Endothelial cell of umbilical vein (primary cell): ENCODE results near the gene EXOSC2.
A peak's percentile ranks its signal among the peaks of the same experiment; 100 is the strongest.

Experiments used
- FOS ChIP-seq: IDR thresholded peaks from 2 replicates; pipeline ENCODE4 v1.6.1; 2011; ENCODE audit warnings: mild to moderate bottlenecking, low read length, moderate library complexity, borderline replicate concordance; ENCODE audit not compliant: insufficient read depth
- POLR2A ChIP-seq: IDR thresholded peaks from 2 replicates; pipeline ENCODE4 v1.6.1; 2012; ENCODE audit warnings: low read depth, mild to moderate bottlenecking, control low read depth, low read length
- POLR2AphosphoS5 ChIP-seq: IDR thresholded peaks from 2 replicates; pipeline ENCODE4 v1.6.1; 2012; ENCODE audit warnings: low read depth, mild to moderate bottlenecking, control low read depth, low read length, moderate library complexity; ENCODE audit not compliant: insufficient read depth
- TF ChIP-seq, protein P1 (sequence below), 2 donors: IDR thresholded peaks; 1 replicate in 1 of 2; 2 replicates in 1 of 2; pipeline ENCODE4 v1.5.1; 2011; ENCODE audit warnings: low read length in 2 of 2, mild to moderate bottlenecking in 2 of 2, moderate library complexity in 2 of 2, control low read depth in 1 of 2, inconsistent platforms in 1 of 2, low read depth in 1 of 2; ENCODE audit not compliant: insufficient read depth in 1 of 2; ENCODE audit errors: extremely low read depth in 1 of 2
- TF ChIP-seq, protein P2 (sequence below): IDR thresholded peaks from 2 replicates; pipeline ENCODE4 v1.6.1; 2011; ENCODE audit not compliant: insufficient read depth, insufficient read length

DNA sequence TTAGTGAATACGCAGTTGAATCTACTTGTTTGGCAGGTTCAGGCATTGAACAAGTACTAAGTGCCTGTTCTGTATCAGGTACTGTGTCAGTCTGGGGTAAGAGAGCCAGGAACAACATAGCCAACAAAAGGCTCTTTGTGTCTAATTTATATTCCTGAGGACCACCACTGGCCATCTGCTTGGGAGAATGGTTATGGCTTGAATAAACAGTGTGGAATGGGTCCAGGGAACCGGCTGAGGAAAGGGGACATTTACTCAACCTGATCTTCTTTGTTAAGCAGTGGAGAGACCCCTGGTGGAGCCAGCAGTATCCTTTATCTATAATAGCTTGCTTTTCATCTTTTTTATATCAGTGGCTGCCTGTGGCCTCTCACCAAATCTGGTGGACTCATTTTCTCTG, 38.6 kb downstream of the EXOSC2 start:
- TF ChIP-seq, protein P1, sequence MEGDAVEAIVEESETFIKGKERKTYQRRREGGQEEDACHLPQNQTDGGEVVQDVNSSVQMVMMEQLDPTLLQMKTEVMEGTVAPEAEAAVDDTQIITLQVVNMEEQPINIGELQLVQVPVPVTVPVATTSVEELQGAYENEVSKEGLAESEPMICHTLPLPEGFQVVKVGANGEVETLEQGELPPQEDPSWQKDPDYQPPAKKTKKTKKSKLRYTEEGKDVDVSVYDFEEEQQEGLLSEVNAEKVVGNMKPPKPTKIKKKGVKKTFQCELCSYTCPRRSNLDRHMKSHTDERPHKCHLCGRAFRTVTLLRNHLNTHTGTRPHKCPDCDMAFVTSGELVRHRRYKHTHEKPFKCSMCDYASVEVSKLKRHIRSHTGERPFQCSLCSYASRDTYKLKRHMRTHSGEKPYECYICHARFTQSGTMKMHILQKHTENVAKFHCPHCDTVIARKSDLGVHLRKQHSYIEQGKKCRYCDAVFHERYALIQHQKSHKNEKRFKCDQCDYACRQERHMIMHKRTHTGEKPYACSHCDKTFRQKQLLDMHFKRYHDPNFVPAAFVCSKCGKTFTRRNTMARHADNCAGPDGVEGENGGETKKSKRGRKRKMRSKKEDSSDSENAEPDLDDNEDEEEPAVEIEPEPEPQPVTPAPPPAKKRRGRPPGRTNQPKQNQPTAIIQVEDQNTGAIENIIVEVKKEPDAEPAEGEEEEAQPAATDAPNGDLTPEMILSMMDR (IDR thresholded peaks at IDR 0.05; ENCODE audit: extremely low read depth in 1 of 2, insufficient read depth in 1 of 2, low read depth in 1 of 2, low read length in 2 of 2): peak in 1 of 2 donors; percentile 23
- TF ChIP-seq POLR2AphosphoS5: no peak
- no peak for TF ChIP-seq POLR2A
- no peak for TF ChIP-seq FOS
- TF ChIP-seq, protein P2, sequence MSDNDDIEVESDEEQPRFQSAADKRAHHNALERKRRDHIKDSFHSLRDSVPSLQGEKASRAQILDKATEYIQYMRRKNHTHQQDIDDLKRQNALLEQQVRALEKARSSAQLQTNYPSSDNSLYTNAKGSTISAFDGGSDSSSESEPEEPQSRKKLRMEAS: no peak
